HG03342 (cell line): ENCODE measurements around the gene USF1.
A peak's percentile ranks its signal among the peaks of the same experiment; 100 is the strongest.
"Not testable (repeated sequence)": the region's sequence is repeated elsewhere in the genome, so short reads cannot be mapped to it uniquely, and the experiment has no call there.

Source experiments
- ATAC-seq: cut with Tn5 transposase; IDR thresholded peaks from one replicate; pipeline ENCODE4 v1.9.1; 2021; ENCODE audit warnings: mild to moderate bottlenecking, moderate library complexity; ENCODE audit not compliant: unreplicated experiment

The USF1 gene

GRCh38 chr1:161048949-161049722 is 3.4 kb upstream of the USF1 start:
- no peak for ATAC-seq

DNA sequence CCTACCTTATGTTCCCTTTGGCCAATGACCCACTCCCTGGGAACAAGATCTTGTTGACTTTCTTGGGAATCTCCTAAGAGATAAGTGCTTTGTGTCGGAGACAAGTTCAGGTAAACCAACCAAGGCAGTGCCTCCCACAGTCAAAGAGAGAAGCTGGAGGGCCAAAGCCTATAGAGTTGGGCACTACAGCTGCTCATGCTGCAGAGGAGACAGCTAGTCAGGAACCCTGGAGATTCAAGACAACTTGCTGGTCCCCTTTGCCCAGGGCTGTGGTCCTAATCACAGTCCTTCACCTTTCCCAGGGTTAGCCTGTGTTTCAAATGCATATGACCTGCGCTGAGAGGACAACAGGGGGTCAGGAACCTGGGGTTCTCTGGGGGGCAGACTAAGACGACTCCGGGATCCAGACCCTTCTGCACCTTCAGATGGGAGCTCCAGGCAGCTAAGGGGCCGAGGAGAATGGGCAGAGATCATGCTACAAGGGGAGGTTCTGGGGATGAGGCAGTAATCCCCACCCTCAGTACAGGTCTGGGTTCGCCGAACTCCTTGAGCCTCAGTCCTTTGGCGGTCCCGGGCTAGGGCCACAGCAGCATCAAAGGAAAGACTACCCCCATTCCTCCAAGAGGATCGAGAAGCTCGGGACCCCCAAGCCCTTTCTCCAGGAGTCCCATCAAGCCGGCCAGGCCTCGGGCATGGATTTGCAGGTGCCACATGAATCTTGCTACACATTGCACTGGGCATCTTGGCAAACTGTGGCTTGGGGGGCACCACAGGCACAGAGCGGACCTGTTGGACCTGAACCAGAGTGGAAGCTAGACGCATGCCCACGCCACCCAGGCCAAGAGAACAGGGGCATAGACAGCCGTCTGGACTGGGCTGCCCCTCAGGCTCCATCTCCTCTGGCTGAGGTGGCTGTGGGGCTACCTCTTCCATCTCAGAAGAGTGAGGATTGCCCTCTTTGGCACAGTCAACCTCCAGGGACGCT is 2.0 kb upstream of the USF1 start:
- ATAC-seq, result no peak

- ATAC-seq, result peak; percentile 49
These were observed 940 bp upstream of the USF1 start for GRCh38 chr1:161046605-161047228.

DNA sequence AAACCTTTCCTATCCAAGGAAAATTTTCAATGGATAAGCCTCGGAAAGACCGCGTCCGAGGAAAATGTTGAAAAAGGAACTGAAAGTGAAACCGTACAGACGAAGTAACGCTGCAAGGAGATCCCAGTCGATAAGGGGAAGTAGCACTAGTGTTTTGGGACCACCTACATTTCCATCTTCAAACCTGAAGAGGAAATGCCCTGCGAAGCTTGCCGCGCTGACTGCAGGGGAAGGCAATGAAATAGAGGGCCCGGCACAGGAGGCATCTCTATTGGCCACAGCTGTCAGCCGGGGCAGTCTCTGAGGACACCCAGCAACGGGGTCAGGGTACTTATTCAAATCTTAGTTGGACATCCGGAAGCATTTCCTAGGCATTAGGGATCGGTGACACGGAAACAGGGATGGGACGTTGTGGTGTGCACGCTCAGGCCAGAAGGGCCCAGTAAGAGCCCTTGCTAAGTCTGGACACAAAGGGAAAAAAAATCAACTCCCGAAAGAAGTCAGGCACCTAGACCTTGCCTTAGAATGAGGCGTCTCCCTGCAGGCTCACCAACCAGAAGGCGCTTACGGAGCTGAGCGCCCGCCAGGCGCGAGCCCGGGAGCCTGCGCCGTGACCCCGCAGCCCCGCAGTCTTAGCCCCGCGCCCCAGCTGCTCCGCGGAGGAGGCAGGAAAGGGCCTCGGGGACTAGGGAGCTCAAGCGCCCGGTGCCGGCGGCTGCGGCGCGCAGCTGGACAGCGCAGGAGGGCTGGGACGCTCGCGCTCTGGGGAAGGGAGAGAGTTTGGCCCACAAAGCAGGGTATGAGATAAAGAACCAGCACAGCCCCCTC is 655 bp downstream of the USF1 start:
- peak; percentile 49 for ATAC-seq

DNA sequence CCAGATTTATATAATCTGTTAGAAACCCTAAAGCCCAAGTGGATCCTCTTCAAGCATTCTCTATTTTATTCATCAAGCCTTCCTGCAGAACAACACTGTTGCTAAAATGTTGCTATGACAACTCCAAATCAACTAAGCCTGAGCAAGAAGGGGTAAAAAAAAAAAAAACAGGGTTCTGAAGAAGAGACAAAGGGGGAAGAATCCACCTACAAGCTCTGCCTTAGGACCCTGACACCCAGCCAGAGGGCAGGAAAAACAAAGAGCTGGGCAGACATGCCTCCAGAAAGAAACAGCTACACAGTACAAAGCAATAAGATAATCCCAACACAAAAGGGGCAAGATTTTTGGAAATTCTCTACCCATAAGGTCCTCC is 1.3 kb downstream of the USF1 start:
- no peak for ATAC-seq

- ATAC-seq, result no peak
These were observed 6.2 kb downstream of the USF1 start for GRCh38 chr1:161039546-161039945.

- ATAC-seq, result no peak
These were observed 6.6 kb downstream of the USF1 start for GRCh38 chr1:161039154-161039545.

GRCh38 chr1:161038523-161039153 is 7.1 kb downstream of the USF1 start, which contains the start of gene TSTD1:
TSTD1 (minus strand) TSS chr1:161038964; CDS start chr1:161038889, 75 bp downstream.
- ATAC-seq, result peak; percentile 88

DNA sequence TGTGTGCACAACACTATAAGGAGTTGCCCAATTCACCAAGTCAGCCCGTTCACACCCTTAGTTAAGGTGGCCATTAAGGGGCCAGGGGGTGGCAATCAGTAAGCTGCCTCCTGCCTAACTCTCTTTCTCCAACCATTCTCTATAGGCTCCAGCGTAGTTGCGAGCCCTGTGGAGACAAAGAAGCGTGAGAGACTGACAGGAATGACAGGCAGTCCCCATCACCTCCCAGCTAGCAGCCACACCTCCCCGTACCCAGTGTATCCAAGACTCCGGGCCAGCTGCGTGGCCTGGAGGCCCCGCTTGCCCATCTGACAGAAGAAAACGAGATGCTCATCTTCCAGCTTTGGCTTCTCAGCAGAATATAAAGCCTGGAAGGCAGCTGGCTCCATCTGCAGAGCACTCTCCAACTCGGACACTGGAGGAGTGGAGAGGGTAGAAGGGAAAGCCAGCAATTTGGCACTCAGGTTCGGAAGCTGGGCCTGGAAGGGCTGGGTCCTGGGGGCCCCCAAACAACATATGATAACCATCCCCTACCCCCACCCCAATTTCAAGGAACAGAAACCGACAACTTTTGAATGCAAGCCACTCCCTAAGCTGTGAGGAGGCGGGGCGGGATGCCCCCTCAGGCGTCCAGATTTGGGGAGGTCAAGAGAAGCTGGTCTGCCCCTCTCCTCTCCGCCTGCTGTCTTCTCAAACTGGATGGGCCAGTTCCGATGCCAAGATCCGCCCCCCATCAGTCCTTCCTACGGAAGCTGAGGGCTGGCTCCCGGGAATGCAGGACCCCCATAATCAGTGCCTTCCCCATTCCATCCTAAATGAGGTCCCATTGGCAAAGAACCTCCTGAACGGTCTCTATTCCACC is 7.9 kb downstream of the USF1 start:
- no peak for ATAC-seq

DNA sequence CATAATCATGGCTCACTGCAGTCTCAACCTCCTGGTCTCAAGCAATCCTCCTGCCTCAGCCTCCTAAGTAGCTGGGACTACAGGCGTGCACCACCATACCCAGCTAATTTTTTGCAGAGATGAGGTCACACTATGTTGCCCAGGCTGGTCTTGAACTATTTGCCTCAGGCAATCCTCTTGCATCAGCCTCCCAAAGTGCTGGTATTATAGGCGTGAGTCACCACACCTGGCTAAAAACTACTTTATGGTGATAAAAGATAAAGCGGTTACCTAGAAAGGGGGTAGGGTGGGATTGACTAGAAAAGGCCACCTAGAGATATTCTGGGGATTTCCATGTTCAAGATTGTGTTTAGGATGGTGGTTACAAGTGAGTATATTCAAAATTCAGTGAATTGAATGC is 12.0 kb downstream of the USF1 start:
- ATAC-seq, result no peak

- no peak for ATAC-seq
These were observed 13.4 kb downstream of the USF1 start for GRCh38 chr1:161032409-161032808.

DNA sequence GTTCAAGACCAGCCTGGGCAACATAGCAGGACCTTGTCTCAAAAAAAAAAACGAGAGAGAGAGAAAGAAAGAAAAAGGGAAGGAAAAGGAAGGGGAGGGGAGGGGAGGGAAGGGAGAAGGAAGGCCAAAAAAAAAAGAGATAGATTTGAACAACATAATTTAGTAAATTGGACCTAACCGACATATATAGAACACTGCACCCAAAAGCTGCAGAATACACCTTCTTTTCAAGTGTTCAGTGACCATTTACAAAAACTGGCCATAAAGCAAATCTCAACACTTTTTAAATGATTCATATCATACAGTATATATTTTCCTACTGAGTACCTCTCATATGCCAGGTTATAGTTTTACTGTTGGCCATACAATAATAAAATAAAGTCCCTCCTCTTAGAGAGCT is 13.9 kb downstream of the USF1 start:
- no peak for ATAC-seq

DNA sequence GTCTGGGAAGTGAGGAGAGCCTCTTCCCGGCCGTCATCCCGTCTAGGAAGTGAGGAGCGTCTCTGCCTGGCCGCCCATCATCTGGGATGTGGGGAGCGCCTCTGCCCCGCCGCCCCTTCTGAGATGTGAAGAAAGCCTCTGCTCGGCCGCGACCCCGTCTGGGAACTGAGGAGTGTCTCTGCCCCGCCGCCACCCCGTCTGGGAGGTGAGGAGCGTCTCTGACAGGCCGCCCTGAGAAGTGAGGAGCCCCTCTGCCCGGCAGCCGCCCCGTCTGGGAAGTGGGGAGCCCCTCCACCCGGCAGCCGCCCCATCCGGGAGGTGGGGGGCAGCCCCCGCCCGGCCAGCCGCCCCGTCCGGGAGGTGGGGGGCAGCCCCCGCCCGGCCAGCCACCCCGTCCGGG is 16.3 kb downstream of the USF1 start:
- not testable (repeated sequence) for ATAC-seq

DNA sequence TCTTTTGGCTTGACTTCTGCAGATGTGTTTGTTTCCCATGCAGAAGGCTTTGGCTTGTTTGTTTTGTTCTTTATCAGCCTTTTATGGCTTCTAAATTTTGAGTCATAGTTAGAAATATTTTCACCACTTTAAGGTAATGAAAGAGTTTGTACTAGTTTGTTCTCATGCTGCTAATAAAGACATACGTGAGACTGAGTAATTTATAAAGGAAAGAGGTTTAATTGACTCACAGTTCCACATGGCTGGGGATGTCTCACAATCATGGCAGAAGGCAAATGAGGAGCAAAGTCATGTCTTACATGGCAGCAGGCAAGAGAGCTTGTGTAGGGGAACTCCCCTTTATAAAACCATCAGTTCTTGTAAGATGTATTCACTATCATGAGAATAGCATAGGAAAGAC is 18.8 kb downstream of the USF1 start:
- not testable (repeated sequence) for ATAC-seq

GRCh38 chr1:161022432-161022831 is 23.3 kb downstream of the USF1 start:
- not testable (repeated sequence) for ATAC-seq

DNA sequence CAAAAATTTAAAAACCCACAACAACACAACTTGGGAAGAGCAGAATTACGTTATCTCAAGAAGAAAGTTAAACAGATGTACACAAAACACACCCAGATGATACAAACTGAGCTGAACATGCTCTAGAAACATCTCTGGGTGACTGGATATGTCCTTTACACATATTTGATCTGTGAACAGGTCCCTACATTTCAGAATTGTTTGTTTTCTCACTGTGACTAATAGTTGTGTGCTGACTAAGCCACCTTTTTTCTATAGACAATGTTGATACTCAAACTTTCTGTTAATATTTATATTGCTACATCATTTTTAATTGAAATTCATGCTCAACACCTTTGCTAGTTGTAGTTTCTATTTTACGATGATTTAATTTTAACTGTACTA is 23.8 kb downstream of the USF1 start:
- no peak for ATAC-seq

DNA sequence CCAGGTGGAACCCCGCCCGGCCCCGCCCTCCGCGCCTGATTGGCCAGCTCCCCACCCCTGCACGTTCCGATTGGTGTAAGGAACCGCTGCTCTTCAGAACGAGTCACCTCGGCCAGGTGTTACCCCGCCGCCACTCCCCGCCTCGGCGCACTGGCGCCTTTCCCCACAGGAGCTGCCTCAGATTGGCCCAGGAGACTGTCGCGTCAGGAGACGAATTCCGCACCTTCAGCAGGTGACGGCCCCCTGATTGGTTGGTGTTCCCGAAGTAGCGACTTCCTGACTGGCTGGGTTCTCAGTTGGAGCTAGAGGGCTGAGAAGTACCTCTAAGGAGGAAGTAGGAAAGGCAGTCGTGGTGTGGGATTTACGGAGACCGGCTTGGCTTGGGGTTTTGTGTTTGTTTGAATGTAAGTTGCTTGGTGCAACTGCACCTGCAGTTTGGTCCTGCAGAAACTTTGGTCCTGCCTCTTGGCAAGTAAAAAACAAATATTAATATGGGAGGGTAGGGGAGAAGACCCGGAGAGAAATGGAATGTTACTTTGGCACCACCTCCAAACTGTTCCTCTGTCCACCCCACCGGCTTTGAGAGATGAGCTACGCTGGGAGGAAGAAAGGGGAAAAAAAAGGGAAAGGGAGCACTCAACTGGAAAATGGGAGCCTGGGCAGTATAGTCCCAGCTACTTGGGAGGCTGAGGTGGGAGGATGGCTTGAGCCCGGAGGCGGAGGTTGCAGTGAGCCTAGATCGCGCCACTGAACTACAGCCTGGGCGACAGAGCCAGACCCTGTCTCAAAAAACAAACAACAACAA is 24.4 kb downstream of the USF1 start:
- peak; percentile 86 for ATAC-seq

DNA sequence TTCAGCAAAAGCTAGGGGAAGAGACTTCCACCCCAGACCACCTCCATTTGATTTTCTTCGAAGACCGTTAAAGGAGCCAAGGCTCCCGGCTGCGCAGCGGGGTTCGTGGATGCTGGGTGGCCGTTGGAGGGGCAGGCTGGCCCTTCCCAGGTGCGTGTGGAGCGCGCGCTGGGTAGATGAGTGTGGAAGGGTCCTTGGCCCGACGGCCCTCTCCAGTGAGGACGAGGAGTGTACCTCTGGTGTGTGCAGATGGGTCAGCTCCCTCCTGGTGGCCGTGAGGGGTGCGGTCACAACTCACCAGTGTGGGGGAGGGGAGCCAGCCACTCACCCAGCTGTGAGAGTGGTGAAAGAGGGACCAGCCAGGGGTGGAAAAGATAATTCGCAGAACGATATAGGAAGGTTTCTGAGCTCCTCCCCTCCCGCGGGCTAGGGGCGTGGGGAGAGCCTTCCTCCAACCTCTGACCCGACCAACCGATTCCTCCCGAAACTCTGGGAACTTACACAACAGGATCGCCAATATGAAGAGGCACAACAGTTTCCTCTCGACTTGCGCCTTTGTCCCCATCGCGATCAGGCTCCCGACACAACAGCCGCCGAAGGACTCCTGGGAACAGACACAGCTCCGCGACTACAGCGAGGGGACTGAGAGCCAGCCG is 25.1 kb downstream of the USF1 start, which contains the start of gene F11R:
TSS of gene F11R (minus strand) at position 644 of the 656 bp plus-strand sequence. CDS start at position 565, 79 bp downstream.
- ATAC-seq, result peak; percentile 34
